Right lobe of liver (tissue), 6 donors: ENCODE results near the gene ATPAF2. TPM values are rescaled to one million over a fixed set of nuclear protein-coding genes. Genes with fewer than 3 reads are reported as not detected.

Experiments used
- ATAC-seq, 4 donors: fragments of 200-7000 bp; cut with Tn5 transposase; one replicate each; pipeline ENCODE4 v1.9.1; 2020; ENCODE audit warnings: mild to moderate bottlenecking in 4 of 4, moderate library complexity in 4 of 4
- DNase-seq, 3 donors: peaks; one replicate each; pipeline ENCODE4 v3.0.0-alpha.2; 2020
- H3K27ac ChIP-seq, 3 donors: fragments of 200-600 bp; one replicate each; pipeline ENCODE4 v1.8.0; 2022
- H3K27me3 ChIP-seq, 2 donors: fragments of 200-600 bp; one replicate each; pipeline ENCODE4 v1.8.0; 2022
- H3K36me3 ChIP-seq, 4 donors: fragments of 200-600 bp; sonication (generic) in 1 of 4; one replicate each; pipeline versions ENCODE4 v1.5.1 to v1.8.0; 2017 to 2022; ENCODE audit warnings: control low read depth in 1 of 4
- H3K4me1 ChIP-seq, 4 donors: fragments of 200-600 bp; sonication (generic) in 1 of 4; one replicate each; pipeline versions ENCODE4 v1.5.1 to v1.8.0; 2017 to 2022; ENCODE audit warnings: control low read depth in 1 of 4
- H3K4me3 ChIP-seq, 3 donors: fragments of 200-600 bp; one replicate each; pipeline ENCODE4 v1.8.0; 2022
- H3K9me3 ChIP-seq, 4 donors: fragments of 200-600 bp; sonication (generic) in 1 of 4; one replicate each; pipeline versions ENCODE4 v1.5.1 to v1.8.0; 2017 to 2022; ENCODE audit warnings: control low read depth in 1 of 4
- POLR2A ChIP-seq: fragments of 450-650 bp; IDR thresholded peaks from one replicate; pipeline ENCODE4 v1.6.1; 2017; ENCODE audit warnings: antibody characterized with exemption, mild to moderate bottlenecking
- WGBS: methylation state at CpG from one replicate; pipeline ENCODE4 v1.1.6; 2018; ENCODE audit warnings: low coverage, low lambda C conversion rate; ENCODE audit not compliant: insufficient coverage; ENCODE audit errors: missing lambda C conversion rate; 5-methylcytosine and 5-hydroxymethylcytosine counted together
- intact Hi-C, 2 donors: fragments of 100-400 bp; cut with DNase I; formaldehyde crosslinking; loops; one replicate each; pipeline versions ENCODE4 v1.11.2 to v1.14.1; 2022
- total RNA-seq, 6 experiments: library from RNA; depleted of rRNA in 2 of 6; stranded (reverse); fragments of >200 nt in 2 of 6; fragmentation: NEBNext Ultra II Directional in 3 of 6; extraction: Animal tissue kit (Norgen Biotek cat#: 25700) in 3 of 6; gene quantifications; one replicate each; pipeline versions ENCODE4 v1.1.0 to v1.2.4, GENCODE V29; 2016 to 2023
- TF ChIP-seq, protein P1 (sequence below), 4 donors: fragments of 200-600 bp in 3 of 4; fragments of 450-650 bp in 1 of 4; IDR thresholded peaks; one replicate each; pipeline versions ENCODE4 v1.5.1 to v1.8.0; 2016 to 2022; ENCODE audit warnings: antibody characterized with exemption in 4 of 4, mild to moderate bottlenecking in 2 of 4
- donor health status: DM: no; HTN: yes; CAD: no.
- donor health status: DM: no; HTN: no; CAD: no.
- donor health status: DM: no; HTN: no; CAD: no.
- donor health status: DM: no; HTN: yes; CAD: no.
- donor health status: DM: no; HTN: yes; CAD: no.

Gene ATPAF2
- total RNA-seq, 6 experiments from 2014 or later, result 17.2 to 21.0 (median 19.2) TPM

DNA sequence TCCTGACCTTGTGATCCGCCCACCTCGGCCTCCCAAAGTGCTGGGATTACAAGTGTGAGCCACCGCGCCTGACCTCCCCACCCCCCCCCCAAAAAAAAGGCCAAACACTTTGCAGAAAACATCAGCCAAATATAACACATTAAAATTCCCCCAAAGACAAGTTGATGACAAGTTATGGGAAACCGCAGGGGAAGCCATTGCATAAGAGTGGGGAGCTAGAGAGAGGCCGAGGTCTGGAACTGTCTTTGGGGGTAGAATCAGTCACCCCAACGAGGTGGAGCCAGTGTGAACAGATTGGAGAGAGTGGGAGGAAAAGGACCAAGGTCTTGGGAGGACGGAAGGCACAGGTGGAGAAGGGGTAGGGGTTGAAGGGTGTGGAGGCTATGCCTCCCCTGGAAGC is 63.5 kb downstream of the ATPAF2 start:
- no peak for TF ChIP-seq POLR2A
- TF ChIP-seq, protein P1, sequence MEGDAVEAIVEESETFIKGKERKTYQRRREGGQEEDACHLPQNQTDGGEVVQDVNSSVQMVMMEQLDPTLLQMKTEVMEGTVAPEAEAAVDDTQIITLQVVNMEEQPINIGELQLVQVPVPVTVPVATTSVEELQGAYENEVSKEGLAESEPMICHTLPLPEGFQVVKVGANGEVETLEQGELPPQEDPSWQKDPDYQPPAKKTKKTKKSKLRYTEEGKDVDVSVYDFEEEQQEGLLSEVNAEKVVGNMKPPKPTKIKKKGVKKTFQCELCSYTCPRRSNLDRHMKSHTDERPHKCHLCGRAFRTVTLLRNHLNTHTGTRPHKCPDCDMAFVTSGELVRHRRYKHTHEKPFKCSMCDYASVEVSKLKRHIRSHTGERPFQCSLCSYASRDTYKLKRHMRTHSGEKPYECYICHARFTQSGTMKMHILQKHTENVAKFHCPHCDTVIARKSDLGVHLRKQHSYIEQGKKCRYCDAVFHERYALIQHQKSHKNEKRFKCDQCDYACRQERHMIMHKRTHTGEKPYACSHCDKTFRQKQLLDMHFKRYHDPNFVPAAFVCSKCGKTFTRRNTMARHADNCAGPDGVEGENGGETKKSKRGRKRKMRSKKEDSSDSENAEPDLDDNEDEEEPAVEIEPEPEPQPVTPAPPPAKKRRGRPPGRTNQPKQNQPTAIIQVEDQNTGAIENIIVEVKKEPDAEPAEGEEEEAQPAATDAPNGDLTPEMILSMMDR (IDR thresholded peaks at IDR 0.05), result no peak
- H3K4me1 ChIP-seq, result peaks cover 0 to 18% (median 0%) of the 10 kb centered on the region in 4 donors
- no peak overlapping the region for H3K4me3 ChIP-seq
- no peaks in the 10 kb centered on the region for H3K9me3 ChIP-seq
- 60% methylated on average over 7 of the region's 8 CpGs for WGBS
- ATAC-seq, result no peak
- no peaks in the 10 kb centered on the region for H3K36me3 ChIP-seq
- intact Hi-C loops, result no loop called here
- H3K27me3 ChIP-seq, result no peaks in the 10 kb centered on the region
- H3K27ac ChIP-seq, result no peak overlapping the region
- DNase-seq, result no peak

DNA sequence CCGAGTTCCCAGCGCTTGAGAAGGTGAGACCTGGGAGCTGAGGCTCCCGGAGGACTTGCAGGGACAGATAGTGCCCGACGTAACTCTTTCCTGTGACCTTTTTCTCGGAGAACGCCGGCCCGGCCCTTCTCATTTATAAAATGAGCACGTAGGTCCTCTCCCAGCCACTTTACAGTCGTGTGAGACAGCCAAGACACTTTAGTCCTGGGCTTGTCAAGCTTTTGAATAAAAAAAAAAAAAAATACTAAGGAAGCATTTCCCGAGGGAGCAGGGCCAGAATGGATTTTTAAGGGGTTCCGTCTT is 66.1 kb downstream of the ATPAF2 start:
- TF ChIP-seq POLR2A, result no peak
- TF ChIP-seq, protein P1 (IDR thresholded peaks at IDR 0.05), result no peak
- H3K27ac ChIP-seq, result no peak overlapping the region
- no peak for ATAC-seq
- intact Hi-C loops, result no loop called here
- no peaks in the 10 kb centered on the region for H3K36me3 ChIP-seq
- H3K4me1 ChIP-seq, result peaks cover 0 to 18% (median 0%) of the 10 kb centered on the region in 4 donors
- DNase-seq, result no peak
- 6% methylated on average over 12 of the region's 13 CpGs for WGBS
- peak overlapping the region; percentile 44 to 63 (median 57) for H3K4me3 ChIP-seq
- H3K27me3 ChIP-seq, result no peaks in the 10 kb centered on the region
- H3K9me3 ChIP-seq, result no peaks in the 10 kb centered on the region

DNA sequence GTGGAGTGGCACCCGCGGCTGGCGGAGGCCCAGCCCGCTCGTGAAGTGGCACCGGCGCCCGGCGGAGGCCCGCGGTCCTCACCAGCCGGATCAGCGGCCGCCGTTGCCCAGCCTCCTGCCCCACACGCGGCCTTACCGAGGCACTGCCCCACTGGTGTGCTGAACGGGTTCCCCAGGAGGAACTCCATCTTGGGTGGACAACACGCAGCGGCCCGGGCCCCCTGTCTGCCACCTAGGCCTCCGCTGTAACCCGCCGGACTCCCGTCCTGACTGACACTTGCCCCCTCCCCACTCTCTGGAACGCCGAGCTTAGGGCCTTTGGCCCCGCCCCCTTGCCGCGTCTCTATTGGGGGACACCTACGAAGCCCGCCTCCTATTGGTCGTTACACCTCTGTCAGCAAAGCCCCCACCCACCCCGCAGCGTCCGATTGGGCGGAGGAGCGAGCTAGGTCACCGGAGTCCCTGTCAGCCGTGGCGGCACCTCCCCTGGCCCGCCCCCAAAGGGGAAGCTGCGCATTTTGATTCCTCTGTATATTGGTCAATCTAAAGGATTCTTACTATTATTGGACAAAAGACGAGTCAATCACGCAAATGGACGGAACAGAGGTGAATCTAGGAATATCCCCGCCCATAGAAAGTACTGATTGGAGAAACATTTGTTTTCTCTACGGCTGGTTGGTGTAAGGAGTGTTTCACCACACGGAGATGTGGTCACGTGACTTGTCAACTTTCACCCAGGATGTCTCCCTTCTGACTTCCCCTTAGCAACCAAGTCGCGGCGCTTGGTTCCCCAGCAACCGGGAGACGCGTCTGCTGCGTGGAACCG is 66.6 kb downstream of the ATPAF2 start, which contains the start of the genes DRC3 and TOM1L2:
Gene DRC3 (plus strand): TSS at position 737 of the 826 bp plus-strand sequence. CDS start 4,737 bp downstream, outside the sequence.
Gene TOM1L2 (minus strand): TSS at position 275 of the 826 bp plus-strand sequence. CDS start 87 bp downstream, at position 188.
- H3K27me3 ChIP-seq, result no peaks in the 10 kb centered on the region
- H3K4me1 ChIP-seq, result peaks cover 0 to 18% (median 0%) of the 10 kb centered on the region in 4 donors
- no peaks in the 10 kb centered on the region for H3K9me3 ChIP-seq
- H3K27ac ChIP-seq, result peak within 1 kb of the TSS; percentile 63 to 87 (median 81)
- intact Hi-C loops, result no loop called here
- TF ChIP-seq, protein P1 (IDR thresholded peaks at IDR 0.05), result peak in 3 of 4 donors; percentile 17 to 33 (median 24)
- TF ChIP-seq POLR2A, result peak; percentile 73
- ATAC-seq (peak; percentile 96 to 98 (median 97)), DNase-seq (peak; percentile 100)
- WGBS, result under 1% methylated on average over 22 of the region's 59 CpGs
- no peaks in the 10 kb centered on the region for H3K36me3 ChIP-seq
- H3K4me3 ChIP-seq, result peak within 1 kb of the TSS; percentile 92 to 95 (median 93)

DNA sequence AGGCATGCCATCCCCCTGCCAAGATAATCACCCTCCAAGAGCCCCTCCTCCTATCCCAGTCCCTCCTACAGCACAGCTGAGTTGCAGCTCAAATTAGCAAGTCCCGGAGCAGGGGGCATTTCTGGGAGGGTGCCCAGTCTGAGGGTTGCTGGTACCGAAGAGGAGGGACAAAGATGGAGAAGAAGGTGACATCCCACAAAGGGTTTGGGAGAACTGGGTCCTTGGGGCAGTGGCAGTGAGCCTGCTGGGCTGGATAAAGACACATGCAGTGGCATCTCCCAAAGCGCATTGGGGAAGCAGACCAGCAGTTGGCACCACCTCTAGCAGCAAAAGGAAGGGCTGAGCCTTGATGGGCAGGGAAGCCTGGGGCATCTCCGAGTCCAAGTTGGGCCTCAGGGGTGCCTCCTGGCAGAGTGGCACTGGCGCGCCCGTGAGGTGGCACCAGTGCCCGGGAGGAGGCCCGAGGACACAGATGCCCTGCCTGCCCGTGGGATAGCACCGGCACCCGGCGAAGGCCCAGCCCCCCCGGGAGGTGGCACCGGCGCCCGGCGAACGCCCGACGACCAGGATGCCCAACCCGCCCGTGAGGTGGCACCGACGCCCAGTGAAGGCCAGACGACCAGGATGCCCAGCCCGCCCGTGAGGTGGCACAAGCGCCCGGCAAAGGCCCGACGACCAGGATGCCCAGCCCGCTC is 67.4 kb downstream of the ATPAF2 start:
- intact Hi-C loops, result no loop called here
- no peaks in the 10 kb centered on the region for H3K27me3 ChIP-seq
- no peak for TF ChIP-seq POLR2A
- TF ChIP-seq, protein P1 (IDR thresholded peaks at IDR 0.05), result no peak
- peaks cover 0 to 18% (median 0%) of the 10 kb centered on the region in 4 donors for H3K4me1 ChIP-seq
- WGBS, result 18% methylated on average over 3 of the region's 33 CpGs
- no peaks in the 10 kb centered on the region for H3K9me3 ChIP-seq
- ATAC-seq, result peak in 3 of 4 donors; percentile 0 to 12 (median 1)
- no peaks in the 10 kb centered on the region for H3K36me3 ChIP-seq
- peak; percentile 65 to 77 (median 68) for DNase-seq
- H3K4me3 ChIP-seq, result peak overlapping the region; percentile 92 to 95 (median 93)
- H3K27ac ChIP-seq, result peak overlapping the region; percentile 63 to 87 (median 81)
